A673 (cell line): ENCODE results near the gene SPG7.

Source experiments
- EZH2 ChIP-seq: fragments of 200-600 bp; sonication (generic); IDR thresholded peaks from 2 replicates; pipeline ENCODE4 v1.6.1; 2017; ENCODE audit warnings: borderline replicate concordance, low read depth, mild to moderate bottlenecking, mixed read lengths, antibody characterized with exemption, low read length; ENCODE audit not compliant: poor library complexity, severe bottlenecking
- TF ChIP-seq, protein P1 (sequence below): fragments of 300-800, 200-600 bp; sonication (generic); conservative IDR thresholded peaks from 2 replicates; pipeline ENCODE4 v1.5.1; 2017; ENCODE audit warnings: low read depth, mild to moderate bottlenecking, antibody characterized with exemption, low read length, moderate library complexity, mixed read lengths

DNA sequence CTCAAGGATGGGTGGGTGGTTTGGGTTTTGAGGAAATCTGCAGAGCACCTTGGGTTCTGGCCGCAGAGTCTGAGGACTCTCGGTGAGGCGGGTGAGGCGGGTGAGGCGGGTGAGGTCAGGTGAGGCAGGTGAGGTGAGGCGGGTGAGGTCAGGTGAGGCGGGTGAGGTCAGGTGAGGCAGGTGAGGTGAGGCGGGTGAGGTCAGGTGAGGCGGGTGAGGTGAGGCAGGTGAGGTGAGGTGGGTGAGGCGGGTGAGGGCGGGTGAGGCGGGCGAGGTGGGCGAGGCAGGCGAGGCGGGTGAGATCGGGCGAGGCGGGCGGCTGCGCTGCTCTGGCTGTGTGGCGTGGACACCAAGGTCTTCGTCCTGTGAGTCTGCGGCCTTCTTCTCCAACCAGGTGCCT lies 28.2 kb downstream of the SPG7 start:
- no peak for TF ChIP-seq EZH2
- TF ChIP-seq, protein P1, sequence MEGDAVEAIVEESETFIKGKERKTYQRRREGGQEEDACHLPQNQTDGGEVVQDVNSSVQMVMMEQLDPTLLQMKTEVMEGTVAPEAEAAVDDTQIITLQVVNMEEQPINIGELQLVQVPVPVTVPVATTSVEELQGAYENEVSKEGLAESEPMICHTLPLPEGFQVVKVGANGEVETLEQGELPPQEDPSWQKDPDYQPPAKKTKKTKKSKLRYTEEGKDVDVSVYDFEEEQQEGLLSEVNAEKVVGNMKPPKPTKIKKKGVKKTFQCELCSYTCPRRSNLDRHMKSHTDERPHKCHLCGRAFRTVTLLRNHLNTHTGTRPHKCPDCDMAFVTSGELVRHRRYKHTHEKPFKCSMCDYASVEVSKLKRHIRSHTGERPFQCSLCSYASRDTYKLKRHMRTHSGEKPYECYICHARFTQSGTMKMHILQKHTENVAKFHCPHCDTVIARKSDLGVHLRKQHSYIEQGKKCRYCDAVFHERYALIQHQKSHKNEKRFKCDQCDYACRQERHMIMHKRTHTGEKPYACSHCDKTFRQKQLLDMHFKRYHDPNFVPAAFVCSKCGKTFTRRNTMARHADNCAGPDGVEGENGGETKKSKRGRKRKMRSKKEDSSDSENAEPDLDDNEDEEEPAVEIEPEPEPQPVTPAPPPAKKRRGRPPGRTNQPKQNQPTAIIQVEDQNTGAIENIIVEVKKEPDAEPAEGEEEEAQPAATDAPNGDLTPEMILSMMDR = no peak
